ENCODE measurements around the gene YIPF1. TPM values are rescaled to one million over a fixed set of nuclear protein-coding genes. Genes with fewer than 3 reads are reported as not detected.
"Not testable (repeated sequence)": the region's sequence is repeated elsewhere in the genome, so short reads cannot be mapped to it uniquely, and the experiment has no call there.

Gene YIPF1
- polyA plus RNA-seq, 1 donor from 2014 or later = 22.2 TPM

DNA sequence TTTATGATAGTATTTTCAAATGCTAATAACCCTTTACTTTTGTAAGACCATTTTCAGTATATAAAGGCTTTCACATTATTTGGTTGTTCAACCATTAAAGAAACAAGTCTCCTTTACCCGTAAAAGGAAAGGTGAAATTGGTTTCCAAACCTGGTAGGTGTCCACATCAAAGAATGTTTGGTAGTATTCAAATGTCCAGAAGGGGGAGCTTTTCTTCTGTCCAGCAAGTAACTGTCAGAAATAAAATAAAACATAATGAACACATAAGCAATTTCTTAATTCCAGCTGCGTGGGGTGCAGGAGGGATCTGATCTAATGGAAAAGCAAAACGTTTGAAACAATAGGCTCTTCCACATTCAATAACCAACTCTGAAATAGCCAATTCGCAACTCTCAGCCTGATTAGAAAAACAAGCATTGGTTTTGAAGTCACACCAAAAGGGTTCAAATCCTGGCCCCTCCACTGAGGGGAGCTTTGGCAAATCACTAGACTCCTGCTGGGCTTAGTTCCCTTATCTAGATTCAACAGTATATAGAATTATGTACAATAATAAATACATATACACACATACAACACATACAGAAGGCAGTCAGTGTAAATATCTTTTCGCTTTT lies 11.0 kb downstream of the YIPF1 start:
- Mint-ChIP-seq H3K27me3 (no peaks in the 10 kb centered on the region), H3K4me3 (no peak overlapping the region), H3K9me3 (peaks cover 0 to 4% (median 3%) of the 10 kb centered on the region in 3 donors), H3K36me3 (peaks cover 10% of the 10 kb centered on the region), H3K4me1 (peaks cover 0 to 12% (median 5%) of the 10 kb centered on the region in 3 donors), H3K27ac (no peak overlapping the region)

DNA sequence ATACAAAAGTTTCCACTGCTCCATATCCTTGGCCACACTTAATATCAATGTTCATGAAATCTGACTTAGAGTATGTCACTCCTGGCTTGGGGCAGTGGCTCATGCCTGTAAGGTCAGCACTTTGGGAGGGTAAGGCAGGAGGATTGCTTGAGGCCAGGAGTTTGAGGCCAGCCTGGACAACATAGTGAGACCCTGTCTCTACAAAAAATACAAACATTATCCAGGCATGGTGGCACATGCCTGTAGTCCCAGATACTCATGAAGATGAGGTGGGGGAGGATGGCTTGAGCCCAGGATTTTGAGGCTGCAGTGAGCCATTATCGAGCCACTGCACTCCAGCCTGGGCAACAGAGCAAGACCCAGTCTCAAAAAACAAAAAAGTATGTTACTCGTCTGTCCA lies 14.4 kb downstream of the YIPF1 start:
- H3K4me1 Mint-ChIP-seq, H3K4me3 Mint-ChIP-seq, H3K36me3 Mint-ChIP-seq, H3K9me3 Mint-ChIP-seq, H3K27me3 Mint-ChIP-seq, H3K27ac Mint-ChIP-seq: not testable (repeated sequence)

DNA sequence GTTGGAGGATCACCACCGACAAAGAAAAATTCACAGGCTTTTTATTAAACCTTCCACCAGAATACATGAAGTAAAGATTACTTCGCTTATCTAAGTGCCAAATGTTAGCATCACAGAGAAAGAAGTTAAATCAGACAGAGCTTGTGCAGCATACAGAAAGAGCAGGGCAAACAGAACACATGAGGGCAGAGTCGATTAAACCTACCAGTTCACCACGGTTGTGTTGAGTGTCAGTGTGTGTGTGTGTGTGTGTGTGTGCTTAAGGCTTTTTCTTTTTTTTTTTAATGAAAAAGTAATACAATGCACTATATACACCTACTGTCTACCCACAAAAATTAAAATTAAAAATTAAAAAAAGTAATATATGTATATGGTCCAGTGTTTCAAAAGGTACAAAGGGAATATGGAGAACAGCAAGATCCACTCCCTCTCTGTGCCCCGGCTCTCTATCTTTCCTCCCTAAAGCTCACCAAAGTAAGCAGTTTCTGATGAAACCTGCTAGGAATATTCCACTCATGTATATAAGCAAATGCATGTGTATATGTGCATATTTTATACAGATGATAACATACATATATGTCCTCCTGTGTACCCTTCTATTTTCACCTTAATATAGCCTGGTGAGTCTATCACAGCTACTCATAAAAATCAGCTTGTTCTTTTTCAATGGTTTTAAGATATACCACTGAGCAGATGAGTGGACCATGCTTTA lies 17.7 kb downstream of the YIPF1 start:
- H3K9me3 Mint-ChIP-seq = no peaks in the 10 kb centered on the region
- peaks cover 5 to 6% (median 5%) of the 10 kb centered on the region in 3 donors for H3K4me1 Mint-ChIP-seq
- H3K27ac Mint-ChIP-seq = peak overlapping the region in 1 of 3 donors; percentile 53
- no peak overlapping the region for H3K4me3 Mint-ChIP-seq
- H3K27me3 Mint-ChIP-seq = no peaks in the 10 kb centered on the region
- peaks cover 10% of the 10 kb centered on the region for H3K36me3 Mint-ChIP-seq

DNA sequence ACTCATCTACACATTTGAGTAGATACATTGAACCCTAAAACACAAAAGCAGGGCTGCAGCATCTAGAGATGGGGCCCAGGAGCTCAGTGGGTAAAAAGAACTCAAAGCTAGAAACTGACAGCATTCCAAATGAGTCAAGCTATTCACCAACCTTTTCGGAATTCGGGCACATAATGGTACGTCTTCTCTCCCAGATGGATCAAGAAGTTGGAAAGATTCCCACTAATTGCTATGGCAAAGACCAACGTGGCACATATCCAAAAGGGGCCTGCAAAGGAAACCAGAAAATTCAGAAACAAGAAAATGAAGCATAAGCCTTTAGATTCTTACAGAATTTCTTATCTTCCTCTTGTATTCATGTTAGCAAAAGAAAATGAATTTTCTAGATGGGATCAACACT lies 18.4 kb downstream of the YIPF1 start:
- Mint-ChIP-seq H3K4me3 (no peak overlapping the region), H3K4me1 (peaks cover 5 to 6% (median 5%) of the 10 kb centered on the region in 3 donors), H3K9me3 (no peaks in the 10 kb centered on the region), H3K36me3 (peaks cover 15% of the 10 kb centered on the region), H3K27ac (peak overlapping the region in 1 of 3 donors; percentile 53), H3K27me3 (no peaks in the 10 kb centered on the region)

DNA sequence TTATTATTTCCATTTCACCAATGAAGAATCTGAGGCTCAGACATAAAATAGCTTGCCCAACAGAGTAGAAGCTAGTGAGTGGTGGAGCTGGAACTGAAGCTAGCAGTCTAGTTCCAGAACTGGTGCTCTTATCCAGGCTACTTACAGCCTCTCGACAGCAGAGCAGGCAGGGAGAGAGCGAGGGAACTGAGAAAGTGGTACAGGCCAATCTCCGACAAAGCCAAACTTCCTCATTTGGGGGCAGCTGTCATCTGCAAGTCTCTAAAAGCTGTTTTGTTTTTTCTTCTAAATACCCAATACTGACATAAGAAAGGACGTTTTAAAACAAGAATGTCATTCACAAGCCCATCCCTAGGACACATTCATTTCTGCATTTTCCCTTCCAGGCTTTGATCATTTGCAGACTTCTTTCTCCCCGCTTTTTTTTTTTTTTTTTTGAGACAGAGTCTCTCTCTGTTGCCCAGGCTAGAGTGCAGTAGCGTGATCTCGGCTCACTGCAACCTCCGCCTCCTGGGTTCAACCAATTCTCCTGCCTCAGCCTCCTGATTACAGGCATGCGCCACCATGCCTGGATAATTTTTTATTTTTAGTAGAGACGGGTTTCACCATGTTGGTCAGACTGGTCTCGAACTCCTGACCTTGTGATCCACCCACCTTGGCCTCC lies 20.0 kb downstream of the YIPF1 start:
- peak overlapping the region in 1 of 4 donors; percentile 78 for H3K4me3 Mint-ChIP-seq

DNA sequence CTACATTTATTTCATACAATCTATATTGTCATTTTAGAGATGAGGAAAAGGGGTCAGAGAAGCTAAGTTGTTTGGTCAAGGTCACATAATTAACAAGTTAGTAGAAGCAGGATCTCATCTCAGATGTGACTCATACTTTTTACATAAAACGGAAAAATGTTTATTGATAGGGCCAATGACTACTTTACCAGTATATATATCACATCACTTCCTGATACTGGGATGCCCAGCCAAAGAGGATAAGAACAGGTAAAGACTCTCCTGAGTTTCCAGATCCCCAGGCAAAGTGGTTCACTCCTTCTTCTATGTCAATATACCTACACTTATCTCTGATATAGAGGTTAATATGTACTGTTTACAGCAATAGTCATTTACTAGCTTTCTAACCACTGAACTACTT lies 21.0 kb downstream of the YIPF1 start:
- no peaks in the 10 kb centered on the region for H3K27me3 Mint-ChIP-seq
- H3K27ac Mint-ChIP-seq = peak overlapping the region in 1 of 3 donors; percentile 37
- H3K4me3 Mint-ChIP-seq = no peak overlapping the region
- peaks cover 5 to 6% (median 5%) of the 10 kb centered on the region in 3 donors for H3K4me1 Mint-ChIP-seq
- H3K9me3 Mint-ChIP-seq = no peaks in the 10 kb centered on the region
- H3K36me3 Mint-ChIP-seq = peaks cover 11% of the 10 kb centered on the region

More for the DNA sequence above, 20.0 kb downstream of the YIPF1 start:
- H3K27me3 Mint-ChIP-seq = no peaks in the 10 kb centered on the region
- peaks cover 11% of the 10 kb centered on the region for H3K36me3 Mint-ChIP-seq
- peaks cover 5 to 6% (median 5%) of the 10 kb centered on the region in 3 donors for H3K4me1 Mint-ChIP-seq
- H3K9me3 Mint-ChIP-seq = no peaks in the 10 kb centered on the region
- H3K27ac Mint-ChIP-seq = no peak overlapping the region

DNA sequence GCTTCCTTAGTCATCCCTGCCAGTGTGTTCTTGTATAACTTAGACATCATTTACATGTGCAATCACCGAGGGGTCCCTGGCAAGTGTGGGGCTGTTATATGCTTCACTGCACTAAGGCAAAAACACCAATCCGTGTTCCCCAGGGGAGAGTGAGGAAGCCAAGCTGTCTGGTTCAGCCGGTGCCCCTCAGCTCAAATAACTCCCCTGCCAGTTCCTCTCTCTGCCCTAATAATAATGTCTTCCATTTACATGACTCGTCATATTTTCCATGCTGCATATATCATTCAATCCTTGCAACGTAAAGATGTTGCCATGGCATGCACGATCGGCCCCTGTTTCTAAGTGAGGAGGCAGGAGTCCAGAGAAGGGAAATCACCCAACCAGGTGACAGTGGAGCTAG lies 27.1 kb downstream of the YIPF1 start:
- H3K9me3 Mint-ChIP-seq = no peaks in the 10 kb centered on the region
- H3K4me3 Mint-ChIP-seq = peak overlapping the region in 2 of 4 donors; percentile 51 to 65
- H3K4me1 Mint-ChIP-seq = peaks cover 5 to 17% (median 14%) of the 10 kb centered on the region in 3 donors
- H3K36me3 Mint-ChIP-seq = peaks cover 9% of the 10 kb centered on the region
- no peaks in the 10 kb centered on the region for H3K27me3 Mint-ChIP-seq
- no peak overlapping the region for H3K27ac Mint-ChIP-seq

DNA sequence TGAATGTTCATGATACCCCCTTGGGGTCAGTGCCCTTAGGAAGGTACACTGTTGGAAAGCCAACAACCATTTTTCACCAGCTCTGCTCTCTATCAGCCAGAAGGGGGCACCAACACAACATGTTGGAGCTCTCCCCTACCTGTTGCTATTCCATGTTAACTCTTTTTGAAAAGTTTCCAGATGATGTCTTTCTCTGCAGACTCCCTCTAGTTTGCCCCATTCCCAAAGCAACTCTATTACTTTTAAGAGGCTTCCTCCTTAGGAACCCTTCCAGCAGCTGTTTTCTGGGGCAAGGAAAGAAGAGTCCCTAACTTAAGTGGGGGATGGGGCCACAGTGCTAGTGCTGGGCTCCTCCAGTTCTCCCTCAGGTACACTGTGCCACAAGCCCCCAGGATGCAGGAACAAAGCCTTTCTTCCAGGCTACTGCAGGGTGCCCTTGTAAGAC lies 28.6 kb downstream of the YIPF1 start:
- H3K27me3 Mint-ChIP-seq = no peaks in the 10 kb centered on the region
- no peak overlapping the region for H3K4me3 Mint-ChIP-seq
- no peaks in the 10 kb centered on the region for H3K9me3 Mint-ChIP-seq
- peaks cover 5 to 17% (median 14%) of the 10 kb centered on the region in 3 donors for H3K4me1 Mint-ChIP-seq
- H3K36me3 Mint-ChIP-seq = peaks cover 8% of the 10 kb centered on the region
- H3K27ac Mint-ChIP-seq = no peak overlapping the region

DNA sequence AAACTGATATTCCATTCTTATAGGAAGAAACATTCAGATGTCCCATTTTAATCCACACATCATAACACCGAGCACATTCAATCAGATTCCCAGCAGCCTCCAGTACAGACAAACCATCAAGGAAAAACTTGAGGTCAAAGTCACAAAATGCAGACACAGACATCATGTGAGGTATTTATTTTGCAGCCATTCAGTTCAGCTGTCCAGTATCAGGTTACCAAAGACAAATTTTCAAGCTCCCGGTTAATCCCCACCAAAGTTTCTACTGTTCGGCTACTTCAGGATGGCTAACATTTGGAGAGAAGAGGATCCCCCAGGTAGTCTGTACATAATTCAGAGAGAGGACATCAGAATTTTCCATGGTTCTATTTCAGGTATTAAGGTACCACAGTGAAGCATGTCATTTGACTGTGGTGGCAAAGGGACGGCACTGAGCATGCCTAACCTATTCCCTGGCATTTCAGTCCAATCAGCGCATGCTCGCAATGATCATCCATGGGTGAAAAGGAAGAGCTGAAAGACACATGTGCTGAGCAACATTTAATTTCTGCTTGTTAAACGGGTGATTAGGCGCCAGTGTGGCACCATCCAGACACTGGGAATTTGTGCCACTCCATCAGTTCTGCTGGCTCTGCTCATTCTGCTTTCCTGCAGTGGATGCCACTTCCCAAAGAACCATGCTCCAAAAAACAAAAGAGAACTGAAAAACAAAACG lies 37.9 kb downstream of the YIPF1 start:
- H3K27me3 Mint-ChIP-seq = no peaks in the 10 kb centered on the region
- no peaks in the 10 kb centered on the region for H3K9me3 Mint-ChIP-seq
- no peak overlapping the region for H3K4me3 Mint-ChIP-seq
- H3K36me3 Mint-ChIP-seq = peaks cover 21% of the 10 kb centered on the region
- no peak overlapping the region for H3K27ac Mint-ChIP-seq
- H3K4me1 Mint-ChIP-seq = peaks cover 0 to 2% (median 0%) of the 10 kb centered on the region in 3 donors

DNA sequence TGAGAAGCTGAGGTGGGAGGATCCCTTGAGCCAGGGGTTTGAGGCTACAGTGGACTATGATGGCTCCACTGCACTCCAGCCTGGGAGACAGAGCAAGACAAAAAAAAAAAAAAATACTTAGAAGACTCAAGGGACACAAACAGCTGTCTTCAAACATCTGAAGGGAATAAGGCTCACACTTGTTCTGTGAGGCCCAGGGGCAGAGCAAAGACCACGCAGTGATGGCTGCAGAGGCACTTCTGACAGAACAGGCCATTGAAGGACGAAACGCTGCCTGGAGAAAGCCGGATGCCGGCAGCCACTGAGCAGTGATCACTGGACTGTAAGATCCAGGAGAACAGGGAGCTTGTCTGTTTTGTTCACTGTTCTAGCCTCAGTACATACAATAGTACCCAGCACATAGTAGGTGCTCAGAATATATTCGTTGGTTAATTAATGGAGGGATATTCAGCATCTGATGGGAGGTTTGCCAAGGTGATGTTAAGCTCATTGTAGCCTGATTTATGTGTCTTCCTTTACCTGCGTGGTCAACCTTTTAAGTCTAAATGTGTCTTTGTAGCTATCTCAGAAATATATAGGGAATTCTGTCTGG lies 39.4 kb downstream of the YIPF1 start:
- Mint-ChIP-seq H3K36me3 (peaks cover 21% of the 10 kb centered on the region), H3K27ac (no peak overlapping the region), H3K27me3 (no peaks in the 10 kb centered on the region), H3K9me3 (no peaks in the 10 kb centered on the region), H3K4me3 (no peak overlapping the region), H3K4me1 (peaks cover 0 to 2% (median 0%) of the 10 kb centered on the region in 3 donors)

DNA sequence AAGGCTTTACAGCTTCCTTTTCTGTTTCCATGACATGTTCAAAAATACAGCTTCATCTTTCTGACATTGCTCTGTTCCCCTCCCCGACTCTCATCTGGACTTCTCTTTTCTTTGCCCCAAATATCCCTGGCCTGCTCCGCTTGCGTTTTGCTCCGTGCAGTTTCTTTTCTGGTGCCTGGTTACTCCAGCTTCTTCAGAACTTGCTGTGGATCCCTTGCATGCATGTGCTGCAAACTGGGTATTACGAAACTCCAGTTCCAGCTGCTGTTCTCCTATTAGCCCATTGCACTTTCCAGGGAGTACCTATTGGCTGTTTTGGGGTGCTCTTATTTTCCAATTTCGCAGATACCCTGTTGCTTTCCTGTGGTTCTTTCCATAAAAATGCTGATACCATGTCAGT lies 41.6 kb downstream of the YIPF1 start:
- Mint-ChIP-seq H3K27me3 (no peaks in the 10 kb centered on the region), H3K27ac (no peak overlapping the region), H3K4me3 (no peak overlapping the region), H3K9me3 (no peaks in the 10 kb centered on the region), H3K36me3 (peaks cover 16% of the 10 kb centered on the region), H3K4me1 (peaks cover 0 to 2% (median 0%) of the 10 kb centered on the region in 3 donors)

DNA sequence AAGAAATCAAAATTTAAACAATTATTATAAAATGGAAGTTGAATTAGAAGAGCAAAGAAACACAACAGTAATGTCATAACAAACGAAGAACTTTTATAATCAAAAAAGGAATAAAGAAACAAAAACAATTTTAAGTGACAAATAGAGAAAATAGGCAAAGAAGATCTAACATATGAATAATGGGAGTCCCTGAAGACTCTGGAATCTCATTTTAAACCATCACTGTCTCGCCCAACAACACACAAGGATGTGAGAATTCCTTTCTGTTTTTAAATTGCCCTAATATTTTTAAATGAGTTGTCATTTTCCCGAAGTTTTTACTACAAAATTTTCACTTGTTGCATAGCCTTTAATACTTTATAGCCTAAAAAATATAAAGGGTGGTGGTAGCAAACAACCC lies 47.2 kb downstream of the YIPF1 start:
- Mint-ChIP-seq H3K4me1 (peaks cover 0 to 2% (median 1%) of the 10 kb centered on the region in 3 donors), H3K27ac (no peak overlapping the region), H3K9me3 (peaks cover 0 to 8% (median 3%) of the 10 kb centered on the region in 3 donors), H3K36me3 (peaks cover 3% of the 10 kb centered on the region), H3K27me3 (no peaks in the 10 kb centered on the region), H3K4me3 (no peak overlapping the region)

DNA sequence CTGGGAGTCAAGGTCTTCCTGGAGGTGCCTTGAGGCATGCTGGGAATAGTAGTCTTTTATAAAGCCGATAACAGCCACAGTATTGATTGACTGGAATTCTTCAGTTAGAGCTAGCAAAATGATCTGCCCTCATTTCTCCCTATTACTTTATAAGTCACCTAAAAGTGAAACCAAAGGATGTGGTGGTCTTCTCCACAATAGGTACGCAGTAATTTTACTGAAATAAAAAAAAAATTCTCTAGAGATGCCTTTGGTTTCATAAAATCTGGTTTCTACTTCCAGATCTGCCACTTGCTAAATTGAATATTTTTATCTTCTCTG lies 51.0 kb downstream of the YIPF1 start:
- Mint-ChIP-seq H3K4me1 (peaks cover 15 to 27% (median 20%) of the 10 kb centered on the region in 3 donors), H3K36me3 (peaks cover 4% of the 10 kb centered on the region), H3K4me3 (peak overlapping the region; percentile 96 to 100 (median 97)), H3K9me3 (peaks cover 0 to 8% (median 3%) of the 10 kb centered on the region in 3 donors), H3K27me3 (peaks cover 2% of the 10 kb centered on the region), H3K27ac (peak overlapping the region; percentile 96 to 99 (median 97))

DNA sequence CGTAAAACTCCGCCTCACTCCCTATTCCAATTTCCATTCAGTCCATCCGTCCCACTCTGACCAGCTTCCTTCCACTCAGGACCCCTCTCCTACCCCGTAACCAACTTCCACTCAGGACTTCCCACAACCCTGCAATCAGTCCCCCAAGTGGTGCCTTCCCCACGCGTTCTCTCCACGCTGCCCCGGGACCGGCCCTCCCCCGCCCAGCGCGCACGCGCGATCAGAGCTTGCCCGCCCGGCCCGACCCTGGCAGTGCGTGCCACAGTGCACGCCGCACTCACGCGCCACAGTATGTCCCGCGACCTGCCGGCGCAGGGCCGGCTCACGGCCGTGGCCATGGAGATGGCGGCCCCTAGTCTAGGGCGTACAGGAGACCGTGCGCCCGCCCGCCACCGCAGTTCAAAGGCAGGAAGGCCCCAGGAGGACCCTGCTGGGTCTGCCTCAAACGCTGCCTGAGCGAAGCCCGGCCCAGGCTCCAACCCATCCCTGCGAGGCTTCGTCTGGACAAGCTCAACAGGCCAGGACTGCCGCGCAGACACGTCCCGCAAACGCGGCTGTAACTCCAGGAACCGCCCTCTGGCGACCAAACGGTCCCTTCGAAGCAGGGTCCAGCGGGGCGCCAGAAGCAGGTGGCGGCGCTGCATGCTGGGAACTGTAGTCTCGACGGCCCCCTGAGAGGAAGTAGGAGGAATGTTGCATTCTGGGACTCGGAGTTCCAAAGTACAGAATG lies 51.5 kb downstream of the YIPF1 start, which contains the start of gene NDC1:
TSS of gene NDC1 (minus strand) at position 373 of the 730 bp plus-strand sequence. CDS start at position 338, 35 bp downstream.
- Mint-ChIP-seq H3K27ac (peak within 1 kb of the TSS; percentile 96 to 99 (median 97)), H3K9me3 (peaks cover 0 to 8% (median 3%) of the 10 kb centered on the region in 3 donors), H3K4me1 (peaks cover 15 to 28% (median 24%) of the 10 kb centered on the region in 3 donors), H3K36me3 (peaks cover 4% of the 10 kb centered on the region), H3K27me3 (peaks cover 2% of the 10 kb centered on the region), H3K4me3 (peak within 1 kb of the TSS; percentile 96 to 100 (median 97))
